A549 treated with Mapracorat at 1 μM for 4 hours (cell line): ENCODE measurements around the gene BICRA. TPM values are rescaled to one million over a fixed set of nuclear protein-coding genes. Genes with fewer than 3 reads are reported as not detected.

Experiments
- total RNA-seq: library from RNA; stranded (reverse); fragments of 200-300 nt; extraction: Qiagen RNA extraction; gene quantifications from 5 replicates; pipeline ENCODE4 v1.2.3, GENCODE V29; 2022

The BICRA gene
- 12.3 to 16.3 TPM (median 13.9 TPM) in 5 replicates for total RNA-seq

DNA sequence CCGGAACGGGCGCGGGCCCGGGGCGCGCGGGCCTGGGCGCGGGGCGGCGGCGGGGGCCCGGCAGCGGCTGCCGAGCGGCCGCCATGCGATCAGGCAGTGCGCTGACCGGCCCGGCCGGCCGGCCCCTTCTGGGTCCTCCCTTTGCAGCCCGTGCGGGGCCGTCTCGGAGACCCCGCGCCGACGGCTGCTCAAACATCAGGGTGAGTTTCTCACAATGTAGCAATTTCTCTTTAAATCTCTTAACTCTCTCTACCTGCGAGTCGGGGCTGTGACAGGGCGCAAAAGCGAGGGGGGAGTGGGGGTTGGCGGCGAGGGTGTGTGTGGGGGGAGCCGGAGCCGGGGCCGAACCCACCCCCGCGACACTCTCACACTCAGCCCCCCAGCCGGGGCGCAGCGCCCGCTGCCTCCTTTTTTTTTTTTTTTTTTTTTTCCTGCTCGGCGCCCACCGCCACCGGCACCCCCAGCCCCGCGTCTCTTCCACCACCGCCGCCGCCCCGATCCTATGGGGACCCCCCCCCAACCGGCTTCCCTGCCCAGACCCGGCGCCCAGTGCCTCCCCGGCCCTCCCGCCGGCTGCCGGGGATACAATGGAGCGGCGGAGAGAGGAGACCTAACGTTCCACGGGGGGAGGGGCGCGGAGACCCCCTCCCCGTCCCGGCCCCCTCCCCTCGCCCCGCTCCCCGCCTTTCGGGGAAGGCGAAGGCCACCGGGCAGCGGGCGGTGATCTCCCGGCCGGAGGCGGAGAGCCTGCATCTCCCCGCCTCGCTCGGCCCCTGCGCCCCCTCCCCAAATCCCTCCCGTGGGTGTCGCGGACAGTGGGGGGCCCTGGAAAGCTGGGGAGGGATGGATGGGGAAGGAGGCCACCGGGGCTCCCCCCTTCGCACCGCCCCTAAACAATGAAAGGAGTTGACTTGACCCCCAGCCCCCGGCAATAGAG lies at the start of gene BICRA:
TSS of gene BICRA (plus strand) at position 166 of the 937 bp plus-strand sequence. CDS start 64,441 bp downstream, outside the sequence.

DNA sequence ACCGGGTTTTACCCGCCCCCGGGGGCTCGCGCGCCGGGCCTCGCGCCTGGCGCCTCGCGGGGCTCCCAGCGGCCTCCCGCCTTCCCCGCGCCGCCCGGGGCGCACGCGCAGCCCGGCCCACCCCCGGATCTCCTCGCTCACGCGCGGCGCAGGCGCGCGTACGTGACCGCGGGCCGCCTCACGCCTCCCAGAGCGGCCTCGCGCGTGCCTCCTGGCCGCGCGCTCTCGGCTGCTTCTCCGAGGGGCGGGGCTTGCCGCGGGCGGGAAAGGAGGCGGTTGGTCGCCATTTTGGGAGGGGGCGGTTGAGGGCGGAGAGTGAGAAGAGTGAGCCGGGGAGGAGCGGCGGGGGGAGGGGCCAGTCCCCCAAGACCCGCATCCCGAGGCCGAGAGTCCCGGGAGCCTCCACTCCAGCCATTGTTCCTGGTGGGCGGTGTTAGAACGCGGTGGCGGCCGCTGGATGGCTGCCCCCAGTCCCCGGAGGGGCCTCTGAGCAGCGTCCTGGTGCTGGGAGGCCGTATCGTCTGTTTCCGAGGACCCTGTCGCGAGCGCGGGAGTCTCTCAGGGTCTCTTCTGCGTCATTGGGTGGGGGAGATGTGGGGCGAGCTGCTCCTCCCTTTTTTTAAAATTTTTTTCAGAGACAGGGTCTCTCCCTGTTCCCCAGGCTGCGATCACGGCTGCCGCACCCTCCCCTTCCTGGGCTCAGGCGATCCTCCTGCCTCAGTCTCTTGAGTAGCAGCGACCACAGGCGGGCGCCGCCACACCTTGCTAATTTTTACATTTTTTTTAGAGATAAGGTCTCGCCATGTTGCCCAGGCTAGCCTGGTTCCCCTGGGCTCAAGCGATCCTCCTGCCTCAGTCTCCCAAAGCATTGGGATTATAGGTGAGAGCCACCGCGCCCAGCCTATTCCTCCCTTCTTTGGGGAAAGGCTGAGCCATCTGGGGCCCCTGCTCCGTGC lies 35.6 kb upstream of the BICRA start, which contains the start of gene ZNF541:
TSS of gene ZNF541 (minus strand) at position 78 of the 956 bp plus-strand sequence. CDS start 17,292 bp downstream, outside the sequence.

DNA sequence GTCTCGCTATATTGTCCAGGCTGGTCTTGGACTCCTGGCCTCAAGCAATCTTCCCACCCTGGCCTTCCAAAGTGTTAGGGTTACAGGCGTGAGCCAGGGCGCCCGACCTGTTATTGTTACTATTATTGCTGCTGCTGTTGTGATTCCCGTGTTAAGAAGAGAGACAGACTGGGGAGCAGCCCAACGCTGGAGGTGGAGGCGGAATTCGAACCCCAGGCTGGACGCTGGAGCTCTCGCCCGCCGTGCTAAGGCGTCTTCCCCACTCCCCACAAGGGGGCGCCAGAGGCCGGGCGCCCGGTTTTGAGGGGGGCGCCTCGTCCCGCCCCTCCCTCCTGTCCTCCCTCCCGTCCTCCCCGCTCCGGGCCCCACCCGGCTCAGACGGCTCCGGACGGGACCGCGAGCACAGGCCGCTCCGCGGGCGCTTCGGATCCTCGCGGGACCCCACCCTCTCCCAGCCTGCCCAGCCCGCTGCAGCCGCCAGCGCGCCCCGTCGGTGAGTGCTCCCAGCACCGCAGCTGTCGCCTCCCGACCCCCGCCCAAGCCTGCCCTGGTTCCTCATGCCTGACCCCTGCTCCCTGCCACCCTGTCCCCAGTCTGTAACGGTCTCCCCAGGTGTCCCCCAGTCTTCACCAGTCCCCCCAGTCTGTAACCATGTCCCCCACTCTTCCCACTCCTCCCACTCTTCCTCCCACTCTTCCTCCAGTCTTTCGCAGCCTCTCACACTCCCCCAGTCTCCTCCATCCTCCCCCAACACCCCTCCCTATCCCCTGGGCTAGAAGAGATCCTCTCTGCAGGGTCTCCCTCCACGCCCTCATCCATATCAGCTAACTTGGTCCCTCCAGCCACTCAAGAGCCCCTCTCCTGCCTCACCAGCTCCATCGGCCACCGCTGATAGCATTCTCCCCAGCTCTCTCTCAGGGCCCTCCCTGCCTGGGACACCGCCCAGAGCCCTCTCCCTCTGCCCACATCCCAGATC lies 104.4 kb downstream of the BICRA start, which contains the start of gene EHD2:
TSS of gene EHD2 (plus strand) at position 377 of the 976 bp plus-strand sequence. CDS start 3,191 bp downstream, outside the sequence.

DNA sequence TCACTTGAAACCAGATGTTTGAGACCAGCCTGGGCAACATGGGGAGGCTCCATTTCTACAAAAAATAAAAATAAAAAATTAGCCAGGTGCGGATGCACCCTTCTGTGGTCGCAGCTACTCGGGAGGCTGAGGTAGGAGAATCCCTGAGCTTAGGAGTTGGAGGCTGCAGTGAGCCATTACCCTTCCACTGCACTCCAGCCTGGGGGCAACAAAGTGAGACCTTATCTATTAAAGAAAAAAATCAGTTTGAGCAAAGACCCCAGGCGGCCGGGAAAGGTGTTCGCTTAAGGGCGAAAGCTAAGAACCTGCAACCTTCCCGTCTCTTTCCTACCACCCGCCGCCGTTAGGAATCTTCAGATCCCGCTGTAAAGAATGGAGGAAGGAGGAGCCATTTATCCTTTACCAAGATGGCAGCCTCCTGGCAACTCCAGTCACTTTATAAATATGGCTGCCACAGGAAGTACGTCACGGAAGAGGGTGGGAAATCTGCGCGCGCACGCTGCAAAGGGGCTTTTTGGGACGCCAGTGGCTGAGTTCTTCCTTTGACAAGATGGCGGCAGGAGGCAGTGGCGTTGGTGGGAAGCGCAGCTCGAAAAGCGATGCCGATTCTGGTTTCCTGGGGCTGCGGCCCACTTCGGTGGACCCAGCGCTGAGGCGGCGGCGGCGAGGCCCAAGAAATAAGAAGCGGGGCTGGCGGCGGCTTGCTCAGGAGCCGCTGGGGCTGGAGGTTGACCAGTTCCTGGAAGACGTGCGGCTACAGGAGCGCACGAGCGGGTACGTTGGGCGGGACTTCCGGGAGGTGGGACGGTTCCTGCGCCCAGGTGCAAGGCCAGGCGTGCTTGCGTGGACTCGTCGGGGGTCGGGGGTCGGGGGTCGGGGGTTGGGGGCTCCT lies 136.3 kb downstream of the BICRA start, which contains the start of gene NOP53:
TSS of gene NOP53 (plus strand) at position 537 of the 892 bp plus-strand sequence. CDS start at position 551, 14 bp downstream.

Other genes starting within 250 kb of the BICRA start
- gene MEIS3, start 189.6 kb upstream of the BICRA start, total RNA-seq: 32.5 to 41.9 TPM (median 35.9 TPM) in 5 replicates
- 0.25 to 0.75 TPM (median 0.51 TPM) in 5 replicates for gene SLC8A2, start 137.2 kb upstream of the BICRA start, total RNA-seq
- gene KPTN, start 124.9 kb upstream of the BICRA start, total RNA-seq: 17.9 to 21.1 TPM (median 20.5 TPM) in 5 replicates
- gene NAPA, start 94.1 kb upstream of the BICRA start, total RNA-seq: 94.1 to 111 TPM (median 94.9 TPM) in 5 replicates
- gene ZNF541, start 36.0 kb upstream of the BICRA start, total RNA-seq: not detected in 5 replicates
- 116 to 150 TPM (median 141 TPM) in 5 replicates for gene EHD2, start 104.3 kb downstream of the BICRA start, total RNA-seq
- 236 to 287 TPM (median 257 TPM) in 5 replicates for gene NOP53, start 136.4 kb downstream of the BICRA start, total RNA-seq
- gene SELENOW, start 169.6 kb downstream of the BICRA start, total RNA-seq: 97.2 to 170 TPM (median 159 TPM) in 5 replicates
- not detected in 5 replicates for gene TPRX1, start 195.4 kb downstream of the BICRA start, total RNA-seq
- not detected in 5 replicates for gene CRX, start 212.8 kb downstream of the BICRA start, total RNA-seq